GM12892 (cell line): ENCODE results near the gene GSTM1.
"Not testable (repeated sequence)": the region's sequence is repeated elsewhere in the genome, so short reads cannot be mapped to it uniquely, and the experiment has no call there.

Experiments
- POLR2A ChIP-seq: IDR thresholded peaks from 2 replicates; pipeline ENCODE4 v1.6.1; 2011; ENCODE audit warnings: low read depth, low read length, control low read depth
- POLR2AphosphoS5 ChIP-seq: IDR thresholded peaks from 2 replicates; pipeline ENCODE4 v1.6.1; 2011; ENCODE audit warnings: low read depth, low read length, control low read depth
- TAF1 ChIP-seq: IDR thresholded peaks from 2 replicates; pipeline ENCODE4 v1.6.1; 2011; ENCODE audit warnings: low read depth, mild to moderate bottlenecking, control low read depth, low read length, borderline replicate concordance

DNA sequence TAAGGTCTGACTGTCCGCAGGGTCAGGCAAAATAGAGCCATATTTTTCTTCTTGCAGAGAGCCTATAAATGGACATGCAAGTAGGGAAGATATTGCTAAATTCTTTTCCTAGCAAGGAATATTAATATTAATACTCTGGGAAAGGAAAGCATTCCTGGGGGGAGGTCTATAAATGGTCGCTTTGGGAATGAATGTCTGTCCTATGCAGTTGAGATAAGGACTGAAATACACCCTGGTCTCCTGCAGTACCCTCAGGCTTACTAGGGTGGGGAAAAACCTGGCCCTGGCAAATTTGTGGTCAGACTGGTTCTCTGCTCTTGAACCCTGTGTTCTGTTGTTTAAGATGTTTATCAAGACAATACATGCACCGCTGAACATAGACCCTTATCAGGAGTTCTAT is 15.3 kb downstream of the GSTM1 start:
- TF ChIP-seq POLR2A, POLR2AphosphoS5, TAF1: not testable (repeated sequence)
